ENCODE measurements around the gene CENPV. TPM values are rescaled to one million over a fixed set of nuclear protein-coding genes. Genes with fewer than 3 reads are reported as not detected.
A peak's percentile ranks its signal among the peaks of the same experiment; 100 is the strongest.

Gene CENPV
- total and polyA plus RNA-seq, 10 donors = 5.1 to 24.5 (median 10.8) TPM

- peaks cover 0 to 65% (median 8%) of the 10 kb centered on the region in 6 donors for H3K36me3 ChIP-seq
- H3K27ac ChIP-seq = no peak overlapping the region
- TF ChIP-seq, protein P1, sequence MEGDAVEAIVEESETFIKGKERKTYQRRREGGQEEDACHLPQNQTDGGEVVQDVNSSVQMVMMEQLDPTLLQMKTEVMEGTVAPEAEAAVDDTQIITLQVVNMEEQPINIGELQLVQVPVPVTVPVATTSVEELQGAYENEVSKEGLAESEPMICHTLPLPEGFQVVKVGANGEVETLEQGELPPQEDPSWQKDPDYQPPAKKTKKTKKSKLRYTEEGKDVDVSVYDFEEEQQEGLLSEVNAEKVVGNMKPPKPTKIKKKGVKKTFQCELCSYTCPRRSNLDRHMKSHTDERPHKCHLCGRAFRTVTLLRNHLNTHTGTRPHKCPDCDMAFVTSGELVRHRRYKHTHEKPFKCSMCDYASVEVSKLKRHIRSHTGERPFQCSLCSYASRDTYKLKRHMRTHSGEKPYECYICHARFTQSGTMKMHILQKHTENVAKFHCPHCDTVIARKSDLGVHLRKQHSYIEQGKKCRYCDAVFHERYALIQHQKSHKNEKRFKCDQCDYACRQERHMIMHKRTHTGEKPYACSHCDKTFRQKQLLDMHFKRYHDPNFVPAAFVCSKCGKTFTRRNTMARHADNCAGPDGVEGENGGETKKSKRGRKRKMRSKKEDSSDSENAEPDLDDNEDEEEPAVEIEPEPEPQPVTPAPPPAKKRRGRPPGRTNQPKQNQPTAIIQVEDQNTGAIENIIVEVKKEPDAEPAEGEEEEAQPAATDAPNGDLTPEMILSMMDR (IDR thresholded peaks at IDR 0.05 in 8 of 11, conservative IDR thresholded peaks at IDR 0.05 in 3 of 11) = no peak
- TF ChIP-seq POLR2AphosphoS5 (IDR thresholded peaks at IDR 0.05) = no peak
- TF ChIP-seq POLR2A (IDR thresholded peaks at IDR 0.05) = no peak
- peaks cover 0 to 10% (median 0%) of the 10 kb centered on the region in 6 donors for H3K4me1 ChIP-seq
- H3K4me3 ChIP-seq = no peak overlapping the region
- intact Hi-C loops (cut with DNase I; ENCODE audit: low total_unique reads) = no loop called here
- DNase-seq = no peak
- WGBS, 5 donors = 67 to 92% (median 84%) methylated on average over 8 of the region's 8 CpGs
- H3K9me3 ChIP-seq = no peaks in the 10 kb centered on the region
- no peaks in the 10 kb centered on the region for H3K27me3 ChIP-seq (replicated peaks in 1 of 7)
These were observed 47.1 kb downstream of the CENPV start for GRCh38 chr17:16306211-16306610.

DNA sequence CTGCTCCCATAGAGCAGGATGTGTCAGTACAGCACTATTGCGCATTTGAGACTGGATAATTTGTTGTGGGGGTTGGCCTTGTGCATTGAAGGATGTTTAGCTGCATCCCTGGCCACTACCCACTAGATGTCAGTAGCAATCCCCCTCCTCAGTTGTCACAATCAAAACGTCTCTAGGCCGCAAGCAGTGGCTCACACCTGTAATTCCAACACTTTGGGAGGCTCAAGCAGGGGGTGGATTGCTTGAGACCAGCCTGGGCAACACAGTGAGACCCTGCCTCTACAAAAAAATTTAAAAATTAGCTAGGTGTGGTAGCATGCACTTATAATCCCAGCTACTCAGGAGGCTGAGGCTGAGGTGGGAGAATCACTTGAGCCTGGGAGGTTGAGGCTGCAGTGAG, 48.4 kb downstream of the CENPV start:
- H3K27ac ChIP-seq = no peak overlapping the region
- WGBS, 5 donors = 71 to 81% (median 76%) methylated on average over 3 of the region's 3 CpGs

DNA sequence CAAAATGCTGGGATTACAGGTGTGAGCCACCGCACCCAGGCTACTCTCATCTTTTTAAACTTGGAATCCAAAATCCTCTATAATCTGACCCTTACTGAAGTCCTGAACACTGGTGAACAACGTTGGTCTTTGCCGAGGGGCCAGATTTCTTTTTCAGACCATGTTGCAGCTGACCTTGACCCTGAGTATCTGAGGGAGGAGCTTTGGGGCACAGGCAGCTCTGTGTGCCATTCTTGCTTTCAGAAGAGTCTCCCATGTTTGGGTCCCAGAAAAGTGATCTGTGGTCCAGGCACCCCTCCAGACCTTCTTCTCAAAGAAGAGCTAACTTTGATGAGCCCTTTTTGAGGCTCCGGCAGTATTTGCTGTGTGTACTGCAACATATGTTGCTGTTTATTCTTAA, 50.4 kb downstream of the CENPV start:
- Histone ChIP-seq H3K9me3 (no peaks in the 10 kb centered on the region), H3K27me3 (replicated peaks in 1 of 7) (no peaks in the 10 kb centered on the region), H3K4me1 (peaks cover 0 to 5% (median 0%) of the 10 kb centered on the region in 6 donors), H3K27ac (no peak overlapping the region), H3K4me3 (no peak overlapping the region), H3K36me3 (peaks cover 0 to 75% (median 8%) of the 10 kb centered on the region in 6 donors)
- no peak for DNase-seq
- WGBS, 5 donors = 84 to 93% (median 92%) methylated on average over 4 of the region's 4 CpGs
- TF ChIP-seq, protein P1 (IDR thresholded peaks at IDR 0.05 in 8 of 11, conservative IDR thresholded peaks at IDR 0.05 in 3 of 11) = no peak
- intact Hi-C loops (cut with DNase I; ENCODE audit: low total_unique reads) = no loop called here

More for the DNA sequence above, 48.4 kb downstream of the CENPV start:
- Histone ChIP-seq H3K4me1 (peaks cover 0 to 5% (median 0%) of the 10 kb centered on the region in 6 donors), H3K4me3 (no peak overlapping the region), H3K36me3 (peaks cover 0 to 72% (median 8%) of the 10 kb centered on the region in 6 donors), H3K27me3 (replicated peaks in 1 of 7) (no peaks in the 10 kb centered on the region), H3K9me3 (no peaks in the 10 kb centered on the region)
- intact Hi-C loops (cut with DNase I; ENCODE audit: low total_unique reads) = no loop called here
- no peak for TF ChIP-seq POLR2A (IDR thresholded peaks at IDR 0.05)
- no peak for TF ChIP-seq POLR2AphosphoS5 (IDR thresholded peaks at IDR 0.05)
- TF ChIP-seq, protein P1 (IDR thresholded peaks at IDR 0.05 in 8 of 11, conservative IDR thresholded peaks at IDR 0.05 in 3 of 11) = peak in 6 of 11 experiments; percentile 13 to 34 (median 30)
- no peak for DNase-seq

DNA sequence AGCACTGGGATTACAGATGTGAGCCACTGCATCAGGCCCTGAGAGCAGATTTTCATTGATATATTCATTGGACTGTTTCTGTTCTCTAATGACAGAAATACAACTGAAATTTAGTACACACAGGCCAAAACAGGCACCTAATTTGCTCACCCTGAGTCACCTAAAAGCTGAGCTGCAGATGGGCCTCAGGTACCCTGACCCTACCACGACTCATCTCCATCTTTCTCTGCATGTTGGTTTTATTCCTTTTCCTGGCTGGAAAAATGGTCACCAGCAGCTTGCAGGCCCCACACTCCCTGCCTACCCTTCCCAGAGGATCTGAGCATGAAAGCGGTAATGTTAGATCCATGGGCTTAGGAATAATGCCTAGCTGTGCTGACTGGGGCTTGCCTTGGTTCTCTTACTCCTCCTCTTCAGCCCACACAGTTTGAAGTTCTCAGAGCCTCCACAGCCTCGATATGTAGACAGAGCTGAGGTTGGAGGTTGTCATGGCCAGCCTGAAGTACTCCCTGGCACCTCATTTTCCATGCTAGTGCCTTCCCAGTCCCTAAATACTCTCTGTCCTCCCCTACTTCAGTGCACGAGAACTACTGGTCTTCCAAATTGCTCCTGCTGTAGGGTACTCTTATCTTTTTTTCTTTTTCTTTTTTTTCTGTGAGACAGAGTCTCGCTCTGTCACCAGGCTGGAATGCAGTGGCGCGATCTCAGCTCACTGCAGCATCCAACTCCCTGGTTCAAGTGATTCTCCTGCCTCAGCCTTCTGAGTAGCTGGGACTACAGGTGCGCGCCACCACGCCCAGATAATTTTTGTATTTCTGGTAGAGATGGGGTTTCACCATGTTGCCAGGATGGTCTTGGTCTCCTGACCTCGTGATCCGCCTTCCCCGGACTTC, 51.1 kb downstream of the CENPV start:
- H3K27ac ChIP-seq = no peak overlapping the region
- DNase-seq = no peak
- H3K4me3 ChIP-seq = no peak overlapping the region
- peaks cover 0 to 5% (median 0%) of the 10 kb centered on the region in 6 donors for H3K4me1 ChIP-seq
- no peaks in the 10 kb centered on the region for H3K27me3 ChIP-seq (replicated peaks in 1 of 7)
- H3K9me3 ChIP-seq = no peaks in the 10 kb centered on the region
- intact Hi-C loops (cut with DNase I; ENCODE audit: low total_unique reads) = no loop called here
- 94 to 97% (median 95%) methylated on average over 13 of the region's 13 CpGs for WGBS, 5 donors
- no peak for TF ChIP-seq POLR2A (IDR thresholded peaks at IDR 0.05)
- TF ChIP-seq, protein P1 (IDR thresholded peaks at IDR 0.05 in 8 of 11, conservative IDR thresholded peaks at IDR 0.05 in 3 of 11) = no peak
- TF ChIP-seq POLR2AphosphoS5 (IDR thresholded peaks at IDR 0.05) = no peak
- peaks cover 0 to 69% (median 8%) of the 10 kb centered on the region in 6 donors for H3K36me3 ChIP-seq
